AG09319 (cell line): Measurements from ENCODE around the gene AKAP3.

Source experiments
- DNase-seq: peaks from one replicate; pipeline ENCODE4 v3.0.0-alpha.2; 2010; ENCODE audit warnings: low read depth; ENCODE audit errors: extremely low read depth
- TF ChIP-seq, protein P1 (sequence below): IDR thresholded peaks from 2 replicates; pipeline ENCODE4 v1.5.1; 2011; ENCODE audit warnings: low read depth, mild to moderate bottlenecking, inconsistent platforms, low read length, moderate library complexity

Gene AKAP3

DNA sequence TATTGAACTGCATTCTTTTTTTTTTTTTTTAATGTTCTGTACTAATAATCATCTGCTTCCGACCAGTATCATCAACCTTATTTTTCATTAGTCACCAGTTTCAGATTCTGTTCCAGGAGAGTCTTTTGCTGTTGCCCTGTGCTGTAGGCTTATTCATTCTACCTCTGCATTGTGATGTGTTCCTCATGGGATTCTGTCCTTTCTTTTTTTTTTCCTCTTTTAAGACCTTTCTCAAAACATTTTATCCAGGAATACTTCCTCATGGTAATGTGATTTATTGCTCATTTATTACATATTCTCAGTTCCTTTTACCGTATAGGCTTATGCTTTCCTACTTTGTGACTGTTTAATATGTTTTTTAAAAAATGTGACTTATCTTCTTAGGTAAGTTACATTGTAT lies 4.8 kb upstream of the AKAP3 start:
- TF ChIP-seq, protein P1, sequence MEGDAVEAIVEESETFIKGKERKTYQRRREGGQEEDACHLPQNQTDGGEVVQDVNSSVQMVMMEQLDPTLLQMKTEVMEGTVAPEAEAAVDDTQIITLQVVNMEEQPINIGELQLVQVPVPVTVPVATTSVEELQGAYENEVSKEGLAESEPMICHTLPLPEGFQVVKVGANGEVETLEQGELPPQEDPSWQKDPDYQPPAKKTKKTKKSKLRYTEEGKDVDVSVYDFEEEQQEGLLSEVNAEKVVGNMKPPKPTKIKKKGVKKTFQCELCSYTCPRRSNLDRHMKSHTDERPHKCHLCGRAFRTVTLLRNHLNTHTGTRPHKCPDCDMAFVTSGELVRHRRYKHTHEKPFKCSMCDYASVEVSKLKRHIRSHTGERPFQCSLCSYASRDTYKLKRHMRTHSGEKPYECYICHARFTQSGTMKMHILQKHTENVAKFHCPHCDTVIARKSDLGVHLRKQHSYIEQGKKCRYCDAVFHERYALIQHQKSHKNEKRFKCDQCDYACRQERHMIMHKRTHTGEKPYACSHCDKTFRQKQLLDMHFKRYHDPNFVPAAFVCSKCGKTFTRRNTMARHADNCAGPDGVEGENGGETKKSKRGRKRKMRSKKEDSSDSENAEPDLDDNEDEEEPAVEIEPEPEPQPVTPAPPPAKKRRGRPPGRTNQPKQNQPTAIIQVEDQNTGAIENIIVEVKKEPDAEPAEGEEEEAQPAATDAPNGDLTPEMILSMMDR, result no peak
- no peak for DNase-seq

DNA sequence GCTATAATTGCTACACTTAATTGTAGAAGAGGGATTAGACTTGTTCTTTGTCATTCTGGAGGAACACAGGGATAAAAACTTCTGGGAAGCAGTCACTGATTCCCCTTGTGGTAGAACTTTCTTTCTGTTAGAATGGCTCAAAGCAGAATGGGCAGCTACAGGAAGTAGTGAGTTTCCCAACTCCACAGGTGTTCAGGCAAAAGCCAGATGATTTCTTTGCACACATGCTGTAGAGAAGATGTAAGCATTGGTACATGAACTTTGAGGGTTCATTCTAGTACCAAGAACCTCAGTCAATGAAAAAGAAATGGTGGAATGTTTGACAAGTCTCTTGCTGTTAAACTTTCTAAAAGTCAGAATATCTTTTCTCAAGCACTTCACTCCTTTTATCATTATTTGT lies 4.4 kb upstream of the AKAP3 start:
- no peak for DNase-seq
- TF ChIP-seq, protein P1, result no peak

DNA sequence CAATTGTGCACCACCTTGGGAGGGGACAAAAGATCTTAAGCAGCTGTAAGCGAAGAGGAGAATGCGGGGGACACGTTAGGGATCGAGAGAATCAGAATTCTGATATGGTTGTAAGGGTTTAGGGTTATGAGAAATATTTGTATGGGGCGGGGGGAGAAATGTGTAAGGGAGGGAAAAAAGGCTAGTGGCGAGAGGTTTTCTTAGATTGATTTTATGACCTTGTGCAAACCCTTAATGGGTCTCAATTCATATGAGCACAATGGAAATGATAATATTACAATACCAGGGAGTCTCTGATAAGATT lies 459 bp upstream of the AKAP3 start:
- TF ChIP-seq, protein P1, result no peak
- no peak for DNase-seq

DNA sequence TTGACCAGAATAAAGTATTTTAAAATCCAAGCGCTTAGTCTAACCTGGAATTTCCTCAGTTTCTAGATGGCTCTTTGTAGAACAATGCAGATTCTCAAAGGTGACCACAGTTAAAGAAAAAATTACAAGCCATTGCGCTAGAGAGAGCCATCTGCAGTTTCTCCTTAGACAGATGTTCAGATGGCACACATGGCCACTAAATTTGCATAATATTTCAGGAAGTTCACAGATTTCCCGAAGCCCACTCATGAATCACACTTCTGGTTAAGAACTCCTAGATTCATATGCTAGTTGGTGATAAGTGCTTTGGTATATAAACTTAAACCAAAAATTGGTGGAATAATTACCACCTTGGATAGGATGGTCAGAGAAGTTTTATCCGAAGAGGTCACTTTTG lies 749 bp downstream of the AKAP3 start:
- TF ChIP-seq, protein P1, result no peak
- DNase-seq, result no peak

DNA sequence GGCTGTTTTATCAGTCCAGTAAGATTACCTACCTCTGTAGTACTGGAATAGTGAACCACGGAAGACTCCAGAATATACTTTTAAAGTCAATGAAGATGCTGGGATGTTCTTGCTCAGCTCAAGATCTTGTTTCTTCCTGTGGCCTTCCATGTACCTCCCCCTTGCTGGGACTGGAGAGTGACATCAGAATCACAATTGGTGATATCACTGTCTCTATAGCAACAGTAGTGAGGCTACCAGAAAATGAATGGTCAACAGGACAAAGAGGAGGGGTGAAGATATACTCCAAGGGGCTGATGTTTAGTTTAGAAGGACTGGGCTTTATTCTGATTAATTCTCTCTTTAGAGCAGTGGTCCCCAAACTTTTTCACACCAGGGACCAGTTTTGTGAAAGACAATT lies 3.8 kb downstream of the AKAP3 start:
- TF ChIP-seq, protein P1, result no peak
- DNase-seq, result no peak

DNA sequence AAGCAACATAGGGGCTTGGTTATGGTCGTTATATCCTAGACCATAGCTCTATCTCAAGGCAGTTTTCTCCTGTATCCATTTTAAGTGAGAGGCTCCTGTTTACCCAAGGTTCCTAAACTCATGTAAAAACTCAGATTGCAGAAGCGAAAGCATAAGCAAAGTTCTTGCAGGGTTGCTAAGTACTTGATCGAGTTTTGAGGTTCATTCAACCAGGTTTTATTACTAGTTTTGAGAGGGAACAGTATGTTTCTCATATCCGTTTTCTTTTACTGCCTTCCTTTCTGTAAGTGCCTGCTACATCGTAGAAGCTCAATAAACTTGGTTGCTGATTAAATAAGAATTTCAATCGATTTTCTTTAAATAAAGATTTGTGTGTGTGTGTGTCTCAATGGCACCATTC lies 5.1 kb downstream of the AKAP3 start:
- TF ChIP-seq, protein P1, result no peak
- DNase-seq, result no peak

DNA sequence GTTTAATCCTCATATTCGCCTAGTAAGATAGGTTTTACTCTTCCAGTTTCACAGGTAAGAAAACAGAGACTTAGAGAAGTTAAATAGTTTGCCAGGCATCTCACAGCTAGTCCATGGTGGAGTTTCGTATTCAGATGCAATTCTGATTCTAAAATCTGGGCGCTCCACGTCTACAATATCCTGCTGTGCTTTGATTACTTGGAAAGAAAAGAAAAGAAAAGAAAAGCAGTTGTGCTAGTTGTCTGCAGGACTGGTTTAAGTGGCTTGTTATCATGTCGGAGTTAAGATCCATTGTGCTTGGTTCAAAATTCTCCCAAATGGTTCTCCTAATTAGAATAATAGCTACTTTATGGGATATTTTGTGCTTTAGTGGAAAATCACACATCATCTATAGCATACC lies 18.6 kb downstream of the AKAP3 start:
- no peak for DNase-seq
- TF ChIP-seq, protein P1, result no peak
